Measurements from ENCODE around the gene TMIGD3.

DNA sequence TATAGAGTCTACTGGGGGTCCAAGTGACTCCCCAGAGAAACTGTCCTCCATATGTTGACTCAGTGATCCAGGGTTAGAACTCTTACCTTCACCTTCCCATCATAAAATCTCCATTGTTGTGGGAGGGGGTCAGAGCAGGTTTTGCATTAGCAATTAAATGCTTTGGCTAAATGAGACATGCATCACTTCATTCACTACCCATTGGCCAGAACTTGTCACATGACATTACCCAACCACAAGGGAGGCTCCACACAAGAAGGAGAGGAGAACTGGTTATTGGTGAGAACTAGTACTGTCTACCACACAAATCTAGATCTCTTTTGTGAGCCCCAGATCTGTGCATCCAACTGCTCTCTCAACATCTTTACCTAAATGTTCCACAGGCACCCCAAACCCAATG, 33.9 kb downstream of the TMIGD3 start:
- TF ChIP-seq, protein P1, sequence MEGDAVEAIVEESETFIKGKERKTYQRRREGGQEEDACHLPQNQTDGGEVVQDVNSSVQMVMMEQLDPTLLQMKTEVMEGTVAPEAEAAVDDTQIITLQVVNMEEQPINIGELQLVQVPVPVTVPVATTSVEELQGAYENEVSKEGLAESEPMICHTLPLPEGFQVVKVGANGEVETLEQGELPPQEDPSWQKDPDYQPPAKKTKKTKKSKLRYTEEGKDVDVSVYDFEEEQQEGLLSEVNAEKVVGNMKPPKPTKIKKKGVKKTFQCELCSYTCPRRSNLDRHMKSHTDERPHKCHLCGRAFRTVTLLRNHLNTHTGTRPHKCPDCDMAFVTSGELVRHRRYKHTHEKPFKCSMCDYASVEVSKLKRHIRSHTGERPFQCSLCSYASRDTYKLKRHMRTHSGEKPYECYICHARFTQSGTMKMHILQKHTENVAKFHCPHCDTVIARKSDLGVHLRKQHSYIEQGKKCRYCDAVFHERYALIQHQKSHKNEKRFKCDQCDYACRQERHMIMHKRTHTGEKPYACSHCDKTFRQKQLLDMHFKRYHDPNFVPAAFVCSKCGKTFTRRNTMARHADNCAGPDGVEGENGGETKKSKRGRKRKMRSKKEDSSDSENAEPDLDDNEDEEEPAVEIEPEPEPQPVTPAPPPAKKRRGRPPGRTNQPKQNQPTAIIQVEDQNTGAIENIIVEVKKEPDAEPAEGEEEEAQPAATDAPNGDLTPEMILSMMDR (conservative IDR thresholded peaks at IDR 0.05 in 1 of 2, IDR thresholded peaks at IDR 0.05 in 1 of 2; ENCODE audit: low read depth in 1 of 2, low read length in 2 of 2), result no peak
- no peak for TF ChIP-seq EZH2 (IDR thresholded peaks at IDR 0.05; ENCODE audit: low read length, missing control alignments)

Data from fibroblast of lung (primary cell).